GM18907 (cell line): ENCODE measurements around the gene TSPO2.

Experiments used
- ATAC-seq: cut with Tn5 transposase; IDR thresholded peaks from one replicate; pipeline ENCODE4 v1.9.1; 2021; ENCODE audit warnings: mild to moderate bottlenecking, moderate library complexity; ENCODE audit not compliant: unreplicated experiment

The TSPO2 gene

DNA sequence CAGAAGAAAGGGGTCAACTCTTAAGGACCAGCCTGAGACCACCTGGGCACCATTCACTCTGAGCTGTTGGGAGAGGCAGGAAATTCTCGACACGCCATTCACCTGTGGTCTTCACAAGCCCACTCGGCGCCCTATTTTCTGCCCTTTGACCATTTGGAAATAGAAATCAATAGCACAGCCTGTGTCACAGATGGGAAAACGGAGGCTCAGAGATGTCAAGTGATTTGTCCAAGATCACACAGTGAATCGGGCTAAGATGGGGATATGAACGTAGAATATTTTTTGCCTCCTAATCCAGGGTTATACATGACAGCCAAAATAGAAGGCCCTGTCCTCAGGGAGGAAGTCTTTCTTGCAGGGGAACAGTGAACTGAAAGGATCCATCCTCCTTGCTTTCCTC, 7.7 kb downstream of the TSPO2 start:
- no peak for ATAC-seq

DNA sequence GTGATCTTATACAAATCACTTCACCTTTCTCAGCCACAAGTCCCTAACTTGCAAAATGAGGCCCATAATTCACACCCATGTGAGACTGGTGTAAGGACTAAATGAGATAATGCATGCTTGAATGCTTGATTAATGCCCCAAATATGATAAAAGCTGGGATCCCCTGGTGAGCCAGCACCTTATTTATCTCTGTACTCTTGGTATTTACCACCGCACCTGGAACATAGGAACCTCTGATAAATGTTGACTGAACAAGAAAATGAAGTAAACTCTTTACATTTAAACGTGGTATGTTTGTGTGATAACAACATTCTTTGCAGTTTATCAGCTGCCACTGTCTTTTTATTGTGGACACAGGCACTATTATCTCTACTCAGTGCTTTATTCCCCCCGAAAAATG, 8.3 kb downstream of the TSPO2 start:
- ATAC-seq: no peak

DNA sequence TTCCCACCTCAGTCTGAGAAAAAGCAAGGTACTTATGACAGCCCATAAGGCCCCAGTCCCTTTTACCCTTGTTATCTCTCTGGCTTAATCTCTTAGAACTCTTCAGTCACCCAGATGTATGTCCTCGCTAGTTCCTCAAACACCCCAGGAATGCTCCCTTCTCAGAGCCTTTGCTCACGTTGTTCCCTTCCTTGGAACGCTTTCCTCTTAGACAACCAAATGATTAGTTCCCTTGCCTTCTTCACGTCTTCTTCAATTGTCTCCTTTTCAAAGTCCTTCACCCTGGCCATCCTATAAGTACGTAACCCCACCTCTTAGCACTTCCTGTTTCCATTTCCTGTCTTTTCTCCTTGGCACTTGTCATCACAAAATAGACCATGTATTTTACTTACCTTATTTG, 9.6 kb downstream of the TSPO2 start:
- no peak for ATAC-seq

DNA sequence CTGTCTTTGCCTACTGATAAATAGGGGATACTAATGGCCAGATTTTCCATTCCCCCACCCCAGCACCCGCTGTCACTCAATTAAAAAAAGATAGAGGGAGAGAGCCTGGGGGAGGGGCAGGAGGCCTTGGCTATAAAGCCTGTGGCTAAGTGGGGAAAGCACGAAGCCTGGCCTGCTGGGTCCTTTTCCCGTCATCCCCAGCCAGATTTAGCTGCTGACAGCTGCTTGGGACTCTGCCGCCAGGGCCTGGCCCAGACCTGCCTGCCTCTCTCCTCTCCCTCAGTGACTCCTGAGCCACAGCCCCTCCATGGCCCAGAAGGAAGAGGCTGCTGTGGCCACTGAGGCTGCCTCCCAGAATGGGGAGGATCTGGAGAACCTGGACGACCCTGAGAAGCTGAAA, 10.8 kb downstream of the TSPO2 start, which contains the start of gene APOBEC2:
Gene APOBEC2 (plus strand): TSS at position 162 of the 400 bp plus-strand sequence. CDS start 146 bp downstream, at position 308.
- ATAC-seq: no peak

DNA sequence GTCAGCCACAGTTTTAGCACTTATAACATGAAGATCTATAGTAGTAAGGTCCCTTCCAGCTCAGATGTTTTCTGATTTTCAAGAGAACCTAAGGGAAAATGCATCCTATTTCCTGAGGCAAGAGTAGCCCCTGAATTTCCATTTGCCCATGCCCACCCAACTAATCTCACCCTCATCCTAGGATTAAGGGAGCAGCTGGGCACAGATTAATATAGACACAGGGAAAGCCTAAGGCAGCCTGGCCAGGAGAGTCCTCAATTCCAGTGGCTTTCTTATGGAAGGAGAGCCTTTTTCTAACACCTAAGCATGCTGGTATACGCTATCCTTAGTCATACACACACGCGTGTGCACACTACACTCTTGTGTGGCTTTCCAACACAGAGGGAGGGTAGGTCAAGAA, 12.2 kb downstream of the TSPO2 start:
- ATAC-seq: no peak

DNA sequence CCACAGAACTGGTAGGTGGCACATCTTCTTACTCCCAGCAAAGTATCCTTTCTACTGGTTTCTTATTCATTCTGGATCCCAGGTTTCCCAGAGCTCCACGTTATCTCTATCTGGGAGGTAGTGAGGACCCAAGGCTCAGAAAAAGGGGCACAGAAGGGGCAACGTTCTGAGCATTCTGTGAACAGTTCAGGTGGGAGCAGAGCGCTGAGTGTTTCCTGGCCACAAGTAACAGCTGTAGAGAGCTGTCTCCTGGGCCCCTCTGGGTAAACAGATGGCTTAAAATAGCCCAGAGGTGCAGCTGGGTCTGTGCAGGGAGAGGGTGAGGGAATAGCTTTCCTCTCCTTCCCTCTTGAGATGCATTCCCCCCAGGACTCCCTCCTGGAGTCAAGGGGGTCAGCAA, 12.9 kb downstream of the TSPO2 start:
- ATAC-seq: no peak

DNA sequence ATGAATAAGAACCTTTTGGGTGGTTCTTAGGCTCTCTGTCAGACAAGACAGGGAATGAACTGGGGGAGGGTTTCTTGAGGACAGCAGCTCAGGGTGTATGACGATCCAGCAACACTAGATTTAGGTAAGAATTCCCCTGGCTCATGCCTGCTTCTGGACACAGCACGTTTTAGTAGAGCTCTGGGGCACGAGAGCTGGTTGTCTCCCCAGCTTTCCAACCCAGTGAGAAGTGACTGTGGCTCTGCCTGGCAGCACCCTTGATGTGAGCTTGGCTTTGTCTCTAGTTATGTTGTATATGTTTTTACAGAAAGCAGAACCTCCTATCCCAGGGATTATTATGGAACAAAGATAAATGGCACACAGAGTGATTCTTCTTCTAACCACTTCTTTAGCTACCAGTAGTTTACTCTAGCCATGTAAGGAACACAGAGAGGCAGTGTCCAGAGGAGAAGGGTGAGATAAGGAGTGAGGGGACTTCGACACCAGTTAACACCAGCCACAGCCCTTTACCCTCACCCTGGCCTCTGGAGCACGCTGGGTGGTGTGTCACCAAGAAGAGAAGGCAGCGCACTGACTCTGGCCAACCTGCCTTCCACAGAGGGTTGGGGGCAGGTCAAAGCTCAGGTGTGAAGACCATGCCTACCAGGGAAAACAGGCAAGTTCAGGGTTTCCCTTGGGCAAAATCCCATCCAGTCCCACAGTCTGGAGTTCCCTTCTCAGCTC, 14.7 kb downstream of the TSPO2 start:
- ATAC-seq: no peak

DNA sequence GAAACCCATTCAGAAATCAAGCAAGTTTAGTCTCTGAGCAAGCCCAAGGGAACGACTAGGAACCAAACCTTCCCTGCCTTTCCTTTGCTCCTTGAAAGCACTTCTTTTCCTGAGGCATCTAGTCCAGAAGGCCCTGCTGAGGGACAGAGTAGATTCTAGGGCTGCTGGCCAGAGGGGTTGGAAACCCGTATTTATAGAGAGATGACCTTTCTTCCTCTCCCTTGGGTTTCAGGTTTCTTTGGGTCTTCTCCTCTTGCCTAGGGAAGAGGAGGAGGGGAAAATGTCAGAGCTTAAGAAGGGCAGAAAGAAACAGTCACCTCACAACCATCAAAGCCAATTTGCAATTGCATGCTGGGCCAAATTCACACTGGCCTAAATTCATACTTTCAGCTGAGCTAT, 16.5 kb downstream of the TSPO2 start:
- ATAC-seq: no peak

DNA sequence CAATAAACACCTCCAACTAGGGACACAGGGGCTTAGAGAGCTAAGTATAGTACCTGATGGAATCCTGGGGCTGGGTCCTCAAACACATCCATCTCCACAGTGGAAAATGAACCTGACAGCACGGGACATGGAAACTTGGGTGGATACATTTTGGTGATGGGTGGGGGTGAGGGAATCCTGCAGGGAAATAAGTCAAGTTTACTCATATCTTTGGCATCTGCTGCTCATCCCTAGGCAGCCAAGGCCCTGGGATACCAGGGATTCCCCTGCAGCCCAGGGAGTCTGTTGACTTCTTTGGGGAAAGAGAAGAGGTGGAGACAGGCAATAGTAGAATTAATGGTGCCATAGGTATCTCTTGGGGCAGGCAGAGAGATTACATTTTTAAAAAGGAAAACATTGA, 17.3 kb downstream of the TSPO2 start:
- no peak for ATAC-seq

DNA sequence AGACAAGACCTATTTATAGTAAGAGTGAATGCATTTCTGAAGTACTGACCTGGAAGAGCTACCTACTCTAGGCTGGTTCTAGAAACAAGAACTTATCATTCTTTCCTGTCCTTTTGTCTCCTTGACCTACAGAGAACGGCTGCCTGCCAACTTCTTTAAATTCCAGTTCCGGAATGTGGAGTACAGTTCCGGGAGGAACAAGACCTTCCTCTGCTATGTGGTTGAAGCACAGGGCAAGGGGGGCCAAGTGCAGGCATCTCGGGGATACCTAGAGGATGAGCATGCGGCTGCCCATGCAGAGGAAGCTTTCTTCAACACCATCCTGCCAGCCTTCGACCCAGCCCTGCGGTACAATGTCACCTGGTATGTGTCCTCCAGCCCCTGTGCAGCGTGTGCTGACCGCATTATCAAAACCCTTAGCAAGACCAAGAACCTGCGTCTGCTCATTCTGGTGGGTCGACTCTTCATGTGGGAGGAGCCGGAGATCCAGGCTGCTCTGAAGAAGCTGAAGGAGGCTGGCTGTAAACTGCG, 19.0 kb downstream of the TSPO2 start:
- no peak for ATAC-seq

DNA sequence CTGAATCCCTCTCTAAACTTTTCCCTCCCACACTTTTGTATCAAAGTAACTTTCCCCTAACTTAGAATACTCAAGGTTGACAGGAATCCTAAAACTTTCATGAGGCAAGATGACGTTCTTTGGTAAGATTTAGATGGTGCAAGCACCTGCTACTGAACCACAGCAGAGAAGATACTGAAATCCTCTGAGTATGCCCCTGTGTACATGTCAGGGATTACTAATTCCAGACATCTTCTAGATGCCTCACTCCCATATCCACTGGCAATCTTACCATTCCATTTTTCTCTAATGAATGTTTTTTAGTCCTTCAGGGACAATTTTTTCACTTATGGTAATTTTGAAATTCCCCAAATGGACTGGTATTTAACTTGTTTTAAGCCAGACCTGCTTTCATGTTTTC, 19.8 kb downstream of the TSPO2 start:
- ATAC-seq: no peak

DNA sequence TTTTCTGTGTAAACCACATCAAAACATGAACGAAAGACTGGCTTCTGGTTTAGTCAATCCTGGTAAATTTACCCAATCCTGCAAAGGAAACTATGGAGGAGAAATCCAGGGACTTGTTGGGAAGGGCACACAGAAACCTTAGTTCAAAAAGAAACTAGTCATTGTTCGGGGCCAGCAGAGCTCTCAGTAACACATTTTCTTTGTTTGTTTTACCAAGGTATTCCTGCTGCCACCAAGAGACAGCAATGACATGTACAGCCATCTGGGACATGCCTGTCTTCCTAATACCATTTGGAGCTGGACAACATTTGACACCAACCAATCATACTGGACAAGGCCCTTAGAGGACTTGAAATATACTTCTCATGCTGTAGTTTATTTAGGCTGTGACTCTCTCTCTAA, 21.6 kb downstream of the TSPO2 start:
- ATAC-seq: no peak

DNA sequence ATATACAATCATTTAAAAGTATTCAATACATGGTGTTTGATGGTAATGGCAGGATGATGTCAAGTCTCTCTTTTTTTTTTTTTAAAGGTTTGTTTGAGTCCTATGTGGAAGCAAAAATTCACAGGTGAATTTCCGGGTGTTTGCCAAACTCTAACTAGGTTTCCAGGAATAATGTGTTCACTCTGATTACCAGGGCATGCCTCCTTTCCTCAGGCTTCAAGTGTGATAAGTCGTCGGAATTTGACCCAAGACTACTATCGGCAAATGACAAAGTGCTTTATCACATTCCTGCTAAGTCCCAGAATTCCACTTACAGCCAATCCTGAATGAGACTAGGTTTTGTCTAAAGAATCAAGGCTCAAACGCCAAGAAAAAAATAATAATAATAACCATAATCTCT, 22.6 kb downstream of the TSPO2 start:
- ATAC-seq: no peak

DNA sequence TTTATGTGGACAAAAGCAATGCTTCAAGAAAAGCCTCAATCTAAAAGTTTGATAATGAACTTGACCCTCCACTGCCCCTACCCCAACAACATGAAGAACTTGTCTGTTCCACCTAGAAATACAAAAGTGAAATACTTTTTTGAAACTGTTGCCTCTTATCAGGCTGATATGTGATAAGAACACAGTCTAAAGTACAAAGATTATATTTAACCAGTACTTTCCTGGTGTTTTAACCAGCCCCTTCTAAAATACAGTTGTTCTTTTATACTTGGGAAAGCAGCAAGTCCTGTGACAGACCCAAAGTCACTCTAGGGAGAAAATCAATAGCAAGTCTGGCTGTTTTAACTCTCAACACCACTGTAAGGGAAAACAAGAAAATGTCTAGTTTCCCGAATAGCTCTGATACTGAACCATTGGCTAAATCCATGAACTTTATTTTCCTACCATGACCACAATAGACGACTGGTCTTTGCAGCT, 23.3 kb downstream of the TSPO2 start:
- no peak for ATAC-seq

DNA sequence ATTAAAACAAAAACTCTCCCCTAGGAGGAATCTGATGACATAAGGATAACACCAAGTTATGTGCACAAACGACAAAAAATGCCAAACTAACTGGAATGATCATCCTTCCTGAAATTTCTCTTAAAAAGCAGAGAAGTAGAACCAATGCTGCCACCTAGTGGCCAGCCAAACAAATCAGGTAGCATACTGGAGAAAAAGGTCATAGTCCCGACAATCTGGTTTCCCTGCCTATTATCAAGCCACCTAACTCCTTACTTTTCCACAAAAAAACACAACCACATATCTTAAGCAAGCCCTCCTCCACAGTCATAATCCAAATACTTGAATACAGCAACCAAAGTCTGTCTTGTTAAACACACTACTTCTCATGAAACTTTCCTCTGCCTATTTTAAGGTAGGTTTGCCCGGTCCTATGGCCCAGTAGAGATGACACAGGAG, 24.6 kb downstream of the TSPO2 start:
- no peak for ATAC-seq

DNA sequence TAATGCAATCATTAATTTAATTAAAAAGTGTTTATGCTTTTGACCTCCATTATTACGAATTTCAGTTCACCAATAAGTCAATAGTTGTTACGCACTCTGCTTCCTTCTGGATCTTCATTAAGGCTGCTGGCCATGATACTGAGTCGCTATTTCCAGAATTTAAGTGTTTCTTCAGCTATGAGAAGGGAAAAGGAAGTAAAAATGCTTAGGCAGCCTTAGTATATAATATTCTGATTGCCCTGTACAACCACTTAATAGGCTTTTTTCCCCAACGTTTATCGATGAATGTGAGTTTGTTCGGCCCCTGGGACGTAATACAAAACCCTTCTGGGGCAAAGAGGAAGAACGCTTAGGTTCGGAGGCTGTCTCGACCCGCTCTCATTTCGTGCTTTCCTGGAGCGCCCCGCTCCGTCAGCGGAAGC, 29.2 kb downstream of the TSPO2 start:
- no peak for ATAC-seq

DNA sequence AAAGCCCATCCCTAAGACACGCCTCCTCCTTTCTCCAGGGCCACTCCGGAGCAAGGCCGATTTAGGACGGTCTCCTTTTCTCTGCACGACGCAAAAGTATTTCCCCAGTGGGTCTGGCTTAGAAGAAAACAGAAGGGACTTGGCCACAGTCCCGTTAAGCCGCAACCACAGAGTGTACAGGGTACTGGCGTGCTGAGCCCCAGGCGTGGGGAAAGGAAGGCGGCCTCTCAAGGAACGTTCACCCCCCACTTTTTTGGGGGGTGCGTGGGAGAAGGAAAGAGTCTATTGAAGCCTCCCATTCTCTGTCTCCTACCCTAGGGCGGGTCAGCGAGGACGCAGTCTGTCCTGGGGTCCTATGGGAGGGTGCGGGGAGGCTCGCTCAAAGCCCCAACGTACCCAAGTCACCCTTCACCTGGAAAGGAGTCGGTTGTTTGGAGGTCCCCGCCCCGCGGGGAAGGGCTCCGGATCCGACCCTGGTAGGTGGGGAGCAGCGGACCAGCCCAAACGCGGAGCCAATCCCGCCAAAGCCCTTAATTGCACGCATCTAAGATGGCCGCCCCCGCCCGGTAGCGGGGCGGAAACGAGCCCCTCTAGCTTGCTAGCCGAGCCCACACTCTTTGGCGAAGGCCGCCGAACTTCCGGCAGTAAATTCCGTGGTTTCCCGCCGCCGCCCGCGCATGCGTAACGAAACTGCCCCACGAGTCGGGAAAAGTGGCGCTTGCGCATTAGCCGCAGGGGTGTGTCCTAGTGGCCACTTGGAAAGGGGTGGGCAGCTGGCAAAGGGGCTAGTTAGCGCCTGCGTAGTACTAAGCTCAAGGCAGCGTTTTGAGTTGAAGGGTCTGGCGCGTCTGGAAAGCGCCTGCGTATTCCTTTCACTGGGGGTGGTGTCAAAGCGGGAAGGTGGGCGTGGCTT, 29.9 kb downstream of the TSPO2 start, which contains the start of gene OARD1:
Gene OARD1 (minus strand): TSS at position 434 of the 913 bp plus-strand sequence. CDS start 722 bp downstream, outside the sequence.
- ATAC-seq: peak; percentile 79

DNA sequence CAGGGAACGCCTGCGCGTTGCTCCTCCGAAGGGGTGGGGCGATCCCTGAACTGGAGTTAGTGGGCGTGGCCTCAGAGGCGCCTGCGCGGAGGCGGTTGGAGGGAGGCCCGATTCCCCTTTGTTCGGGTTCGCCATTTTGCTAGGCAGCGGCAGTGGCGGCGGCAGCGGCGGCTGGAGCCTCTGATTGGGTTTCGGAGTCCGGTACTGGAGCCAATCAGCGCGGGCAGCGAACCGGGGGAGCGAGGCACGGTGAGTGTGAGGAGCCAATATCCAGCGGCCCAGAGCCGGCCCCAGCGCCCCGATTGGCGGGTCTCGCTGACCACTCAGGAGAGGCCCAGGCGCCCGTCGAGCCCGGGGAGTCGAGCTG, 30.6 kb downstream of the TSPO2 start, which contains the start of gene NFYA:
Gene NFYA (plus strand): TSS at position 139 of the 367 bp plus-strand sequence. CDS start 6,116 bp downstream, outside the sequence.
- ATAC-seq: peak; percentile 73

DNA sequence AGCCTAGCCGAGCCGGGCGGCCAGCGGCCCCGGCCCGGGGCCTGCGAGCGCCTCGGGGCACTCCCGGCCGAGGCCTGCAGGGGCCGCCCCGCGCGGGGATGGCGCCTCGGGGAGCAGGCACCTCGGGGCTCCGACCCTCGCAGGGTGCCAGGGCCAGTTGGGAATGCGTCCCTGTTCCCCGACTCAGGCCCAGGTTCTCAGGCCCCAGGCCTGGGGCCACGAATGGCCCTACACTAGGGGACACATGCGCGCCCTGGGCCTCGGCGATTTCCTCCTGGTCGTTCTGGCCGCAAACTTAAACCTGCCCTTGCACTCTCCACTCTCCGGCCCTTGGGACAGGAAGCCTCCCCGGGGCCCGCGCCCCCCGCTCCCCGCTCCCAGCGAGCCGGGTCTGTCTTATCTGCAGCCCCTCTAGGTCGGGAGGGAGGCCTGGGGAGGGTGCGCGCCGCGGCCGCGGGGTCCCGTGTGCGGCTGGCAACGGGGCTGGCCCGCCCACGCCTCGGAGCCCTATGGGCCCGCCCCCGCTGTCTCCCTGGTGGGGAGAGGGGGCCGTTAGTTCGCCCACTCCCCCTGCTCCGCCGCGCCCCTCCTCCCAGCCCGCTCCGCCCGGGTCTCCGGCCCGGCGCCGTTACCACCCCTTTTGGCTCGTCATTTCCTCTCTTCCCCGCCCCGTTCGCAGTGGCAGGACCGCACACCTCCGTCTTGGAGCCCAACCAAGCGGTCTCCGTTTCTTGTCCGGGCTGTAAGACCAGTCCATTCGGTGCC, 31.1 kb downstream of the TSPO2 start:
- peak; percentile 32 for ATAC-seq

DNA sequence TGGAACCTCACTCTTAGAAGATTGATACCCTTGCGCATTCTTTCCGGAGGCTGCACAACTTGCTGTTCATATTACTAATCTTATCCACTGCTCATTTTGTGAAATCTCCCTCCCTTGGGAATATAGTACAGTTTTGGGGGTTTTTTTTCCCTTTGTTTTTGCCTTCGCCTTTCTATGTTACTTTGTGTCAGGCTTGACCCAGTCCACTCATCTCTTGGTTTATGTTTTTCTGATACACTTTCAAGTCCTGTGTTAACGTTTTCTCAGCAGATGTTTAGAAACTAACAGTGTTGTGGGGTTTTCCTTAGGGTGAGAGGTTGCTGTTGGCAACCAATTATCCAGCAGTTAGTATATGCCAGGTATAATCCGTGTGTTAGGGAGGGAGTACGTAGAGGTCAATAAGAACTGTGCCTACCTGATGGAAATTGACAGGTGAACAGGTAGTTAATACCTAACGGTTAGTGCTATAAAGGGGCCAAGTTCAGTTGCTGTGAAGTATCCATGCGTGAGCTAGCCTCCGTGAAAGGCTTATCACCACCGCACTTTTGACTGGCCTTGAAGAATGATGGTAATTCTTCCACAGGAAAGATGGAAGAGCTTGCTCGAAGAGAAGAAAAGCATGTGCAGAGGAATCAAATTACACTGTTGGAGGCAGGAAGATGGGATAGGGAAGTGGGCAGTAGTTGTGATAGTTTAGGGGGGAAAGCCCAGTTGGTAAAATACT, 31.9 kb downstream of the TSPO2 start:
- ATAC-seq: no peak
